ENCODE data around the gene VAV2.

GRCh38 chr9:133955821-133956411, 36.2 kb downstream of the VAV2 start:
- no peak for TF ChIP-seq CTCF (IDR thresholded peaks at IDR 0.05)
- no peak for TF ChIP-seq POLR2A (IDR thresholded peaks at IDR 0.05)
